H9 (cell line): ENCODE results near the gene C2orf81. TPM values are rescaled to one million over a fixed set of nuclear protein-coding genes. Genes with fewer than 3 reads are reported as not detected.
A peak's percentile ranks its signal among the peaks of the same experiment; 100 is the strongest.

Experiments used
- DNase-seq: peaks from one replicate; pipeline ENCODE4 v3.0.0-alpha.2; 2017
- H2AFZ ChIP-seq: one replicate; pipeline ENCODE4 v1.6.1; 2013; ENCODE audit warnings: mild to moderate bottlenecking, low read length, control low read depth, moderate library complexity
- H2AK5ac ChIP-seq: 2 replicates; pipeline ENCODE4 v1.6.1; 2013; ENCODE audit warnings: low read length, control low read depth, mixed read lengths; ENCODE audit not compliant: insufficient read length
- H2BK120ac ChIP-seq: one replicate; pipeline ENCODE4 v1.6.1; 2013; ENCODE audit warnings: low read depth, mild to moderate bottlenecking, low read length, control low read depth, inconsistent platforms; ENCODE audit not compliant: poor library complexity, severe bottlenecking
- H2BK12ac ChIP-seq: 2 replicates; pipeline ENCODE4 v1.6.1; 2013; ENCODE audit warnings: low read length, control low read depth, mixed read lengths, low read depth; ENCODE audit not compliant: insufficient read length
- H2BK15ac ChIP-seq: 2 replicates; pipeline ENCODE4 v1.6.1; 2013; ENCODE audit warnings: low read depth, low read length, control low read depth
- H2BK20ac ChIP-seq: one replicate; pipeline ENCODE4 v1.6.1; 2013; ENCODE audit warnings: low read depth, mild to moderate bottlenecking, low read length, control low read depth, inconsistent platforms; ENCODE audit not compliant: poor library complexity, severe bottlenecking
- H2BK5ac ChIP-seq: 2 replicates; pipeline ENCODE4 v1.6.1; 2013; ENCODE audit warnings: low read length, control low read depth, mixed read lengths; ENCODE audit not compliant: insufficient read length
- H3K14ac ChIP-seq: 2 replicates; pipeline ENCODE4 v1.6.1; 2013; ENCODE audit warnings: low read length, control low read depth; ENCODE audit not compliant: insufficient read depth
- H3K18ac ChIP-seq: 2 replicates; pipeline ENCODE4 v1.6.1; 2013; ENCODE audit warnings: low read depth, mild to moderate bottlenecking, mixed read lengths, low read length, control low read depth; ENCODE audit not compliant: insufficient read length
- H3K23ac ChIP-seq: 2 replicates; pipeline ENCODE4 v1.6.1; 2013; ENCODE audit warnings: low read length, control low read depth, mixed read lengths, low read depth; ENCODE audit not compliant: insufficient read length
- H3K23me2 ChIP-seq: 2 replicates; pipeline ENCODE4 v1.6.1; 2013; ENCODE audit warnings: low read depth, mild to moderate bottlenecking, mixed read lengths, low read length, control low read depth; ENCODE audit not compliant: insufficient read length, poor library complexity, severe bottlenecking
- H3K27ac ChIP-seq: 2 replicates; pipeline ENCODE4 v1.5.1; 2013; ENCODE audit warnings: low read length, control low read depth, mixed read lengths, low read depth; ENCODE audit not compliant: insufficient read length
- H3K27me3 ChIP-seq: 2 replicates; pipeline ENCODE4 v1.6.1; 2013; ENCODE audit warnings: low read length, control low read depth, inconsistent platforms; ENCODE audit not compliant: insufficient read depth
- H3K4ac ChIP-seq: 2 replicates; pipeline ENCODE4 v1.6.1; 2013; ENCODE audit warnings: low read depth, mild to moderate bottlenecking, control low read depth, inconsistent platforms, low read length, moderate library complexity
- H3K4me1 ChIP-seq: 2 replicates; pipeline ENCODE4 v1.6.1; 2013; ENCODE audit warnings: low read length, control low read depth, inconsistent platforms; ENCODE audit not compliant: insufficient read depth
- H3K4me2 ChIP-seq: 2 replicates; pipeline ENCODE4 v1.6.1; 2013; ENCODE audit warnings: low read length, control low read depth, mixed read lengths; ENCODE audit not compliant: insufficient read length, insufficient read depth
- H3K56ac ChIP-seq: 2 replicates; pipeline ENCODE4 v1.6.1; 2013; ENCODE audit warnings: low read depth, mild to moderate bottlenecking, mixed read lengths, low read length, control low read depth; ENCODE audit not compliant: insufficient read length
- H3K79me1 ChIP-seq: 2 replicates; pipeline ENCODE4 v1.6.1; 2013; ENCODE audit warnings: low read depth, mild to moderate bottlenecking, moderate library complexity, low read length, control low read depth, inconsistent platforms; ENCODE audit not compliant: insufficient read depth, poor library complexity, severe bottlenecking
- H3K79me2 ChIP-seq: 2 replicates; pipeline ENCODE4 v1.6.1; 2013; ENCODE audit warnings: low read length, control low read depth, inconsistent platforms; ENCODE audit not compliant: insufficient read depth
- H3K9ac ChIP-seq: 2 replicates; pipeline ENCODE4 v1.6.1; 2013; ENCODE audit warnings: low read length, control low read depth, mixed read lengths; ENCODE audit not compliant: insufficient read length; ENCODE audit errors: extremely low read depth
- H3K9me3 ChIP-seq: one replicate; pipeline ENCODE4 v1.6.1; 2013; ENCODE audit warnings: low read depth, low read length, inconsistent platforms; ENCODE audit not compliant: control insufficient read depth
- H3T11ph ChIP-seq: one replicate; pipeline ENCODE4 v1.6.1; 2013; ENCODE audit warnings: mild to moderate bottlenecking, low read length, control low read depth, inconsistent platforms
- H4K20me1 ChIP-seq: one replicate; pipeline ENCODE4 v1.6.1; 2013; ENCODE audit not compliant: control insufficient read depth, insufficient read length, insufficient read depth
- H4K5ac ChIP-seq: 2 replicates; pipeline ENCODE4 v1.6.1; 2013; ENCODE audit warnings: low read depth, mild to moderate bottlenecking, mixed read lengths, low read length, control low read depth; ENCODE audit not compliant: insufficient read length
- H4K8ac ChIP-seq: replicated peaks from 2 replicates; pipeline ENCODE4 v1.6.1; 2013; ENCODE audit warnings: low read length, control low read depth, mixed read lengths, low read depth; ENCODE audit not compliant: insufficient read length
- H4K91ac ChIP-seq: 2 replicates; pipeline ENCODE4 v1.6.1; 2013; ENCODE audit warnings: low read depth, mild to moderate bottlenecking, moderate library complexity, mixed read lengths, low read length, control low read depth; ENCODE audit not compliant: insufficient read length
- H3K27ac Mint-ChIP-seq, 3 experiments: 2 replicates in 2 of 3; 3 replicates in 1 of 3; pipeline ENCODE4 v1.8.0; 2020 to 2021; ENCODE audit warnings: mixed read lengths in 3 of 3, mild to moderate bottlenecking in 1 of 3, moderate library complexity in 1 of 3
- H3K27me3 Mint-ChIP-seq: 2 replicates; pipeline ENCODE4 v1.8.0; 2021; ENCODE audit warnings: low read depth, mild to moderate bottlenecking, moderate library complexity, mixed read lengths
- H3K36me3 Mint-ChIP-seq, 3 experiments: 2 replicates in 2 of 3; 3 replicates in 1 of 3; pipeline ENCODE4 v1.8.0; 2020 to 2021; ENCODE audit warnings: low read depth in 3 of 3, mixed read lengths in 3 of 3; ENCODE audit not compliant: insufficient read depth in 1 of 3
- H3K4me1 Mint-ChIP-seq, 2 experiments: 2 replicates each; pipeline ENCODE4 v1.8.0; 2020; ENCODE audit warnings: mixed read lengths in 2 of 2
- H3K4me3 Mint-ChIP-seq, 2 experiments: 2 replicates in 1 of 2; 3 replicates in 1 of 2; pipeline ENCODE4 v1.8.0; 2020 to 2021; ENCODE audit warnings: mild to moderate bottlenecking in 2 of 2, mixed read lengths in 2 of 2, moderate library complexity in 1 of 2
- H3K9me3 Mint-ChIP-seq, 2 experiments: 2 replicates in 1 of 2; 3 replicates in 1 of 2; pipeline ENCODE4 v1.8.0; 2020; ENCODE audit warnings: mild to moderate bottlenecking in 2 of 2, mixed read lengths in 2 of 2, moderate library complexity in 1 of 2
- WGBS: extraction: QIAGEN DNeasy Blood & Tissue Kit; methylation state at CpG from one replicate; pipeline ENCODE4 v1.1.7; 2013; ENCODE audit warnings: missing lambda C conversion rate, low lambda C conversion rate, mixed read lengths; ENCODE audit not compliant: insufficient read length; ENCODE audit errors: extremely low coverage; 5-methylcytosine and 5-hydroxymethylcytosine counted together
- total RNA-seq: library from RNA; stranded (reverse); gene quantifications from 2 replicates; pipeline ENCODE4 v1.2.1, GENCODE V29; 2021
- TF ChIP-seq, protein P1 (sequence below): fragments of 200-600 bp; sonication (generic); conservative IDR thresholded peaks from 3 replicates; pipeline ENCODE4 v1.8.0; 2021; ENCODE audit warnings: antibody characterized with exemption, mild to moderate bottlenecking

Gene C2orf81
- total RNA-seq, 1 experiment from 2014 or later, result 3.5 TPM

DNA sequence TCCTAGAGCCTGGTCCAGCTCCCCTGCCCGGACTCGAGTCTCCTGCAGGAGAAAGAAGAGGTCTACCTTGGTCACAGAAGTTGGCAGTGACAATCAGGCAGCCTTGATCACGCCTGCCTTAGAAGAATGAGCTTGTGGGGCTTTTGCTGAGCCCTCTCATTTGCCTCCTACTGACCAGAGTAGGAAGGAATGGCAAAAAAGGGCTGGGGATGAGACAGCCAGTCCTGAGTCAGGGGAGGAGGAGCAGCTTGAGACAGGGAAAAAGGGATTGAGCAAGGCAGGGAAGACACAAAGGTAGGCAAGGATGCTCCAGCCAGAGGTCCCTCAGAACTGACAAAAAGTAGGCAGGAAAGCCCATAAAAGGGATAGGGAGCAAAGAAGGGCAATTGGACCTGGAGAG lies 6.1 kb upstream of the C2orf81 start:
- Histone ChIP-seq H2BK15ac (no peak overlapping the region), H4K5ac (no peak overlapping the region), H2BK5ac (no peak overlapping the region), H3K4me2 (no peak overlapping the region), H2BK12ac (no peak overlapping the region), H4K20me1 (no peaks in the 10 kb centered on the region), H3K27ac (no peak overlapping the region), H3K9me3 (no peaks in the 10 kb centered on the region), H3K4ac (no peak overlapping the region), H2AK5ac (no peak overlapping the region), H4K91ac (no peak overlapping the region), H4K8ac (no peak overlapping the region), H3K56ac (no peak overlapping the region), H2BK120ac (no peak overlapping the region), H3K4me1 (no peaks in the 10 kb centered on the region), H3K79me2 (no peaks in the 10 kb centered on the region), H3K79me1 (no peaks in the 10 kb centered on the region), H3K27me3 (no peaks in the 10 kb centered on the region), H3K9ac (no peak overlapping the region), H3K23ac (no peak overlapping the region), H2BK20ac (no peak overlapping the region), H3K18ac (no peak overlapping the region), H3K14ac (no peak overlapping the region), H3T11ph (no peak overlapping the region), H3K23me2 (no peaks in the 10 kb centered on the region), H2AFZ (no peak overlapping the region)
- Mint-ChIP-seq H3K27me3 (peaks cover 7% of the 10 kb centered on the region), H3K36me3 (peaks cover 42 to 84% (median 83%) of the 10 kb centered on the region in 3 experiments), H3K9me3 (no peaks in the 10 kb centered on the region; a peak in 1 of 5 replicates), H3K4me1 (peaks cover 5 to 11% of the 10 kb centered on the region in 2 experiments), H3K27ac (peak overlapping the region in 1 of 3 experiments; percentile 37; a peak in 2 of 7 replicates), H3K4me3 (no peak overlapping the region; a peak in 1 of 5 replicates)
- no peak for DNase-seq
- WGBS, result no CpG with 5 or more reads among the region's 3 CpGs
- TF ChIP-seq, protein P1, sequence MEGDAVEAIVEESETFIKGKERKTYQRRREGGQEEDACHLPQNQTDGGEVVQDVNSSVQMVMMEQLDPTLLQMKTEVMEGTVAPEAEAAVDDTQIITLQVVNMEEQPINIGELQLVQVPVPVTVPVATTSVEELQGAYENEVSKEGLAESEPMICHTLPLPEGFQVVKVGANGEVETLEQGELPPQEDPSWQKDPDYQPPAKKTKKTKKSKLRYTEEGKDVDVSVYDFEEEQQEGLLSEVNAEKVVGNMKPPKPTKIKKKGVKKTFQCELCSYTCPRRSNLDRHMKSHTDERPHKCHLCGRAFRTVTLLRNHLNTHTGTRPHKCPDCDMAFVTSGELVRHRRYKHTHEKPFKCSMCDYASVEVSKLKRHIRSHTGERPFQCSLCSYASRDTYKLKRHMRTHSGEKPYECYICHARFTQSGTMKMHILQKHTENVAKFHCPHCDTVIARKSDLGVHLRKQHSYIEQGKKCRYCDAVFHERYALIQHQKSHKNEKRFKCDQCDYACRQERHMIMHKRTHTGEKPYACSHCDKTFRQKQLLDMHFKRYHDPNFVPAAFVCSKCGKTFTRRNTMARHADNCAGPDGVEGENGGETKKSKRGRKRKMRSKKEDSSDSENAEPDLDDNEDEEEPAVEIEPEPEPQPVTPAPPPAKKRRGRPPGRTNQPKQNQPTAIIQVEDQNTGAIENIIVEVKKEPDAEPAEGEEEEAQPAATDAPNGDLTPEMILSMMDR, result no peak
